PC-9 (cell line): ENCODE results near the gene VGLL1. TPM values are rescaled to one million over a fixed set of nuclear protein-coding genes. Genes with fewer than 3 reads are reported as not detected.

Experiments used
- BruUV-seq: library from RNA; stranded (reverse); fragments of 400-500 nt; replicated peaks from 2 replicates; lab custom pipeline; 2021; lab: Mats Ljungman, UMichigan
- CTCF ChIA-PET: fragments of 300-600 bp; sonication (Branson Sonifier 250); formaldehyde crosslinking; loops from one replicate; lab custom pipeline; 2022; ENCODE audit warnings: antibody characterized with exemption; lab: Charles Lee
- POLR2A ChIA-PET: fragments of 300-600 bp; sonication (Branson Sonifier 250); formaldehyde crosslinking; loops from one replicate; lab custom pipeline; 2022; ENCODE audit warnings: antibody characterized with exemption; ENCODE audit not compliant: unreplicated experiment; lab: Charles Lee
- DNase-seq, 2 experiments: peaks; one replicate each; pipeline versions ENCODE4 v3.0.0 to v3.0.0-alpha.2; 2015 to 2022; ENCODE audit warnings: mixed read lengths in 1 of 2
- H2AFZ ChIP-seq: fragments of 200-600 bp; sonication (generic); 2 replicates; pipeline ENCODE4 v1.8.1; 2017; ENCODE audit warnings: antibody characterized with exemption
- H3F3A ChIP-seq: fragments of 200-600 bp; sonication (generic); 2 replicates; pipeline ENCODE4 v1.8.1; 2017; ENCODE audit warnings: antibody characterized with exemption, mild to moderate bottlenecking, low read depth; ENCODE audit not compliant: insufficient read depth
- H3K27ac ChIP-seq: fragments of 200-600 bp; sonication (generic); 2 replicates; pipeline ENCODE4 v1.6.1; 2016; ENCODE audit warnings: mixed run types
- H3K27me3 ChIP-seq: fragments of 200-600 bp; sonication (generic); 2 replicates; pipeline ENCODE4 v1.6.1; 2016; ENCODE audit warnings: low read depth, mixed run types; ENCODE audit not compliant: insufficient read depth
- H3K36me3 ChIP-seq: fragments of 200-600 bp; sonication (generic); 2 replicates; pipeline ENCODE4 v1.6.1; 2016; ENCODE audit warnings: low read depth, mixed run types
- H3K4me1 ChIP-seq: fragments of 200-600 bp; sonication (generic); replicated peaks from 2 replicates; pipeline ENCODE4 v1.6.1; 2016; ENCODE audit warnings: mixed run types; ENCODE audit not compliant: insufficient read depth
- H3K4me2 ChIP-seq: fragments of 200-600 bp; sonication (generic); 2 replicates; pipeline ENCODE4 v1.6.1; 2017; ENCODE audit warnings: mixed run types
- H3K4me3 ChIP-seq: fragments of 200-600 bp; sonication (generic); 2 replicates; pipeline ENCODE4 v1.6.1; 2016; ENCODE audit warnings: mixed run types
- H3K79me2 ChIP-seq: fragments of 200-600 bp; sonication (generic); 2 replicates; pipeline ENCODE4 v1.6.1; 2017; ENCODE audit warnings: low read depth, mixed run types
- H3K9me2 ChIP-seq: fragments of 200-600 bp; sonication (generic); 2 replicates; pipeline ENCODE4 v1.8.1; 2017; ENCODE audit warnings: mild to moderate bottlenecking; ENCODE audit not compliant: insufficient read depth
- H3K9me3 ChIP-seq: fragments of 200-600 bp; sonication (generic); 2 replicates; pipeline ENCODE4 v1.8.1; 2016; ENCODE audit warnings: low read depth; ENCODE audit not compliant: insufficient read depth
- H4K20me1 ChIP-seq: fragments of 200-600 bp; sonication (generic); 2 replicates; pipeline ENCODE4 v1.8.1; 2017; ENCODE audit not compliant: insufficient read depth
- CTCF ChIP-seq: fragments of 200-600 bp; sonication (generic); conservative IDR thresholded peaks from 2 replicates; pipeline ENCODE4 v1.6.1; 2017; ENCODE audit warnings: mixed run types, antibody characterized with exemption, mild to moderate bottlenecking, moderate library complexity
- EZH2 ChIP-seq: fragments of 200-600 bp; sonication (generic); IDR thresholded peaks from 2 replicates; pipeline ENCODE4 v1.8.0; 2017; ENCODE audit warnings: antibody characterized with exemption, low read depth
- intact Hi-C: fragments of 100-400 bp; cut with micrococcal nuclease; formaldehyde crosslinking; loops from one replicate; pipeline ENCODE4 v1.10.0; 2022; ENCODE audit not compliant: unreplicated experiment
- total RNA-seq: library from RNA; stranded (reverse); gene quantifications from 2 replicates; pipeline ENCODE4 v1.2.3, GENCODE V29; 2021

VGLL1 gene
- total RNA-seq, 1 experiment from 2014 or later = 154 TPM

DNA sequence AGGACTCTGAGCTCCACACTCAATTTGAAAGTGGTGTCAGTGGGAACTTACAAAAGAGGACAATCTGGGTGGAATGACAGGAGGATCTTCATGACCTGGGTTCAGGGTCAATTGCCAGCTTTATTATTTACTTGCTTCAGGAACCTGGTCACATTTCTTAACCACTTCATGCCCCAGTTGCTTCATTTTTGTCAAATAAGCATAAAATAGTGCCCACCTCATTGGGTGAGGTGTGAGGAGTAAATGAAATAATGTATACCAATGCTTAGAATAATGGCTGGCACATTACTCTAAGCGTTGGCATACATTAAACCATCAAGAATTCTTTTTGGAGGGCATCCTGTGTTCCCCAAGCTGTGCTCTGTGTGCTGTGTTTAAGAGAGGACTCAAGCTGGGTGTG is 19.4 kb downstream of the VGLL1 start:
- no peak for DNase-seq
- intact Hi-C loops = no loop called here
- CTCF ChIA-PET = no interaction called here

DNA sequence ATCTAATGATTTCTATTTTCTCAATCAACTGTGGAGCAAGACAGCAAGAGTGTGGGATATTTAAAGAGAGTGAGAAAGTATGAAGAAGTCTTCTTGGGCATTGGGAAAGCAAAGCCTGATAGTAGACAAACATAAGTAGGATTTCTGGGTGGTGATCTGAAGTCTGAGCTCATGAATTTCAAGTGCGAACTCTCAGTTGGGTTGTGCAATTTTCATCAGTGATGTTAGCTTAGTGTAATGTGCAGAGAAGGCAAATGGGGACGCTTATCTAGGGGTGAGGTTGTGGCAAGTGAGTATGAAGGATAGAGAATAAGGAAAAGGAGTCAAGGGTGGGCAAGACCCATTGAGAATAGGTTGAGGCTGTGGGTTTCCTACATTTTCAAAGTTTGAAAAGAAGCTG is 23.7 kb downstream of the VGLL1 start:
- Histone ChIP-seq H3K9me3 (no peaks in the 10 kb centered on the region), H2AFZ (no peak overlapping the region), H3K9me2 (no peaks in the 10 kb centered on the region), H3K79me2 (no peaks in the 10 kb centered on the region), H3K4me2 (no peak overlapping the region), H4K20me1 (no peaks in the 10 kb centered on the region), H3K36me3 (peaks cover 13% of the 10 kb centered on the region), H3K4me3 (no peak overlapping the region), H3K27ac (no peak overlapping the region), H3F3A (peaks cover 20% of the 10 kb centered on the region), H3K27me3 (no peaks in the 10 kb centered on the region), H3K4me1 (no peaks in the 10 kb centered on the region)
- ChIA-PET CTCF (no interaction called here), POLR2A (interaction anchor here (0.5 to 0.6 kb wide), 2 partner anchors 19 to 41 kb away, joined by 6 to 7 read pairs; no protein-coding TSS in a partner anchor)
- BruUV-seq = no TSS peak
- TF ChIP-seq EZH2 = no peak
- no peak for TF ChIP-seq CTCF
- no peak for DNase-seq
- intact Hi-C loops = no loop called here

More for the DNA sequence above, 19.4 kb downstream of the VGLL1 start:
- no peaks in the 10 kb centered on the region for H3K4me1 ChIP-seq
- no peaks in the 10 kb centered on the region for H3K9me2 ChIP-seq
- peaks cover 22% of the 10 kb centered on the region for H3K36me3 ChIP-seq
- H3K9me3 ChIP-seq = no peaks in the 10 kb centered on the region
- no peak overlapping the region for H3K4me2 ChIP-seq
- no TSS peak for BruUV-seq
- no peaks in the 10 kb centered on the region for H3K27me3 ChIP-seq
- no peak overlapping the region for H3K4me3 ChIP-seq
- peaks cover 22% of the 10 kb centered on the region for H3F3A ChIP-seq
- no peak overlapping the region for H2AFZ ChIP-seq
- TF ChIP-seq EZH2 = no peak
- no peak for TF ChIP-seq CTCF
- H3K79me2 ChIP-seq = 0 out of 2 replicates have a peak, but pooled peaks cover 7% of the 10 kb centered on the region
- H3K27ac ChIP-seq = no peak overlapping the region
- POLR2A ChIA-PET = no interaction called here
- H4K20me1 ChIP-seq = no peaks in the 10 kb centered on the region

DNA sequence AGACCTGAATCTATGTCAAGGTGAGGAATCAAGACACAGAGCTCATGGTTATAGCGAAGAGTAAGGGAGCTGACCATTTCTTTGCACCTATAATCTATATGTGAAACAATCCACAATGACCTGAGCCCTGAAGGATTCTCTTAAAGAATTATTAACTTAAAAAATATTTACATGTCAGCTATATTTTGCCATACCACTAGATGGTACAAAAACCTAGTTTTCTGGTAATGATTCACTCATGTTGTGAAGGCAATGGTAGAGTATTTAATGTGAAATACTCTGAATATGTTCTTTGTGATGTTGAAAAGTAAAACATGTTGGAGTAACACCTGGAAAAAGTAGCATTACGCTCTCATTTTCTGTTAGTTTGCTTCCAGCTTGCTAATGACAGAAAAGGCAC is 40.0 kb downstream of the VGLL1 start:
- Histone ChIP-seq H2AFZ (no peak overlapping the region), H3K4me1 (peaks cover 15% of the 10 kb centered on the region), H3K4me3 (no peak overlapping the region), H4K20me1 (no peaks in the 10 kb centered on the region), H3K27me3 (no peaks in the 10 kb centered on the region), H3K9me2 (no peaks in the 10 kb centered on the region), H3F3A (0 out of 2 replicates have a peak, but pooled peaks cover 6% of the 10 kb centered on the region), H3K27ac (no peak overlapping the region), H3K4me2 (no peak overlapping the region), H3K9me3 (no peaks in the 10 kb centered on the region), H3K36me3 (no peaks in the 10 kb centered on the region), H3K79me2 (no peaks in the 10 kb centered on the region)
- POLR2A ChIA-PET = no interaction called here
- TF ChIP-seq EZH2 (no peak), CTCF (peak; percentile 47; the same call in 1 of the 2 replicates)
- no TSS peak for BruUV-seq
- CTCF ChIA-PET = interaction anchor here (0.6 kb wide), 1 partner anchor 40 kb away, joined by 9 read pairs; no protein-coding TSS in a partner anchor
- DNase-seq = no peak
- intact Hi-C loops = loop anchor here (10.0 kb wide), 1 partner anchor 353 kb away; no protein-coding TSS in a partner anchor
